ENCODE measurements around the gene COX7A2L.
"Not testable (repeated sequence)": the region's sequence is repeated elsewhere in the genome, so short reads cannot be mapped to it uniquely, and the experiment has no call there.

Gene COX7A2L

DNA sequence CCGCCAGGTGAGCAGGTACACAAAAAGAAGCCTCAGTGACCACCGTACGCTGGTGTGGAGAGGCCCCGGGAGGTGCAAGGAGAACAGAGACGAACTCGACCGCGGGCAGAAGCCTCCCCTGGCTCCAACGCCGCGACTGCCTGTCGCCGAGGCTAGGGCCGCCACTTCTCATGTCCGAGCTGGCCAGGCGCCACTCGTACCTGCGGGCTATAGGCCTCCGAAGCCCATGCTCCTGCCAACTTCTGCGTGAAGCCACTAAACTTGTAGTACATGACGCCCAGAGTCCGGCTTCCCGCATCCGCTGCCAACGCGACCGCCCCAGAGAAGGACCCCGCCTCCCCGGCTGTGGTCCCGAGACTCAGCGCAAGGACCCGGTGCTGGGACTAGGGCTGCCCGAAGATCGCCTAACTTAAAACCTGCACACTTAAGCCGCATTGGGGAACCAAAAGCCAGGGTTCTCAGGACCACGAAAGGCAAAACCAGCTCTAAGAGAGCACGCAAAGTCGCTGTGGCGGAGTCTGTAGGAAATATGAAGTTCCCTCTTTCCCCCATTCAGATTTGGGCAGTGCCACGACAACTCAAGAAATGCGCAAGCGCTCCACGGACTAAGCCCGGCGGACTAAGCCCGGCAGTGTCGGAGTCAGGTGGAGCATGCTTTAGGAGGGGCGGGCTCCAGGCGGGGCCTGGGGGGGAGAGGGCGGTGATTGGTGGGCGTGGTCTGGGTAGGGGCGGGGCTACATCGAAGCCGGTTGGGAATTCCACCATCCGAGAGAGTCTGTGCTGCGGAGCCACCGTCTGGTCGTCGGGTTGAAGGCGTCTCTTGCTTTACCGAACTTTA, at the start of gene COX7A2L:
TSS of gene COX7A2L (minus strand) at position 328 of the 838 bp plus-strand sequence. CDS start at position 272, 56 bp downstream.
- DNase-seq (ENCODE audit: low spot score): peak; percentile 83

- no peak for DNase-seq (ENCODE audit: low spot score)
Observed at GRCh38 chr2:42408009-42408408, 47.0 kb upstream of the COX7A2L start.

- no peak for DNase-seq (ENCODE audit: low spot score)
Observed at GRCh38 chr2:42407476-42407875, 46.5 kb upstream of the COX7A2L start.

DNA sequence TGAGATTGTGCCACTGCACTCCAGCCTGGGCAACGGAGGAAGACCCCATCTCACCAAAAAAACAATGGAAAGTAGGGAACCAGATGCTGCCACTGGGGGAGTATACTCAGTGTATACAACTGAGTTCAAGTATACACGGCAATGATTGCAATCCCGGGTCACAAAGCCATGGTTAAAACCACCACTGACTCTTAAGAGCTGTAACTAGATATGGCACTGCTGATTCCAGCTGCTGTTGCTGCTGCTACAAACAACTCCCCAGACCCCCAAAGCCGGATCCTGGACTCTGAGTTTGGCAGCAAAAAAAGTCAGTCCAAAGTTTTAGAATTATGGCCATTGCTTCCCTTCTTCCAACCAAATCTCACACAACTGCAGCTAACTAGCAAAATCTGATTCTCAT, 43.7 kb upstream of the COX7A2L start:
- DNase-seq (ENCODE audit: low spot score): no peak

DNA sequence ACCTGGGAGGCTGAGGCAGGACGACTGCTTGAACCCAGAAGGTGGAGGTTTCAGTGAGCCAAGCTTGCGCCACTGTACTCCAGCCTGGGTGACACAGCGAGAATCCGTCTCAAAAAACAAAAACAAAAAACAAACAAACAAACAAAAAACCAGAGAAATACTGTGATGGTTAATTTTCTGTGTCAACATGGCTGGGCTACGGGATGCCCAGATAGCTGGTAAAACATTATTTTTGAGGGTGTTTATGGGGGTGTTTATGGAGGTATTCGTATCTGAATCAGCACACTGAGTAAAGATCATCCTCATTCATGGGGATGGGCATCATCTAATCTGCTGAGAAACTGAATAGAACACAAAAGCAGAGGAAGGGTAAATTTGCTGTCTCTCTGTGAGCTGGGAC, 40.8 kb upstream of the COX7A2L start:
- DNase-seq (ENCODE audit: low spot score): no peak

DNA sequence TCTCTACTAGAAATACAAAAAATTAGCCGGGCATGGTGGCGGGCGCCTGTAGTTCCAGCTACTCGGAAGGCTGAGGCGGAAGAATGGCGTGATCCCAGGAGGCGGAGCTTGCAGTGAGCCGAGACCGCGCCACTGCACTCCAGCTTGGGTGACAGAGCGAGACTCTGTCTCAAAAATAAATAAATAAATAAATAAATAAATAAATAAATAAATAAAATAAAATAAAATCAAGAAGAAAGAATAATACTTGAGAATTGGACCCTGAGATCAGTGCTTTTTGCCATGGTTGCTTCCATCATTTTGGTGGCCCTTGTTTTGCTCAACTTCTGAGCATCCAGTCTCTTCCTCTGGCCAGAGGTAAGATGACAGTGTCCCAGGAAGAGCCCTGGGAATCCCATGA, 37.0 kb upstream of the COX7A2L start:
- not testable (repeated sequence) for DNase-seq (ENCODE audit: low spot score)

DNA sequence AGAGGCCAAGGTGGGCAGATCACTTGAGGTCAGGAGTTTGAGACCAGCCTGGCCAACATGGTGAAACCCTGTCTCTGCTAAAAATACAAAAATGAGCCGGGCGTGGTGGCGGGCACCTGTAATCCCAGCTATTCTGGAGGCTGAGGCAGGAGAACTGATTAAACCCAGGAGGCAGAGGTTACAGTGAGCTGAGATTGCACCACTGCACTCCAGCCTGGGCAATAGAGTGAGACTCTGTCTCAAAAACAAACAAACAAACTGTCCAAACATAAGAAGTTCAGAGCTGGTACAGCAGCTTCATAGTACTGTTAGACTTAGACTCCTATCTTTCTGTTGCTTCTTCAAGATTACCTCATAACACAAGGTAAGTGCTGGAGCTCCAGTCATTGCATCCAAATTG, 32.3 kb upstream of the COX7A2L start:
- DNase-seq (ENCODE audit: low spot score): not testable (repeated sequence)

DNA sequence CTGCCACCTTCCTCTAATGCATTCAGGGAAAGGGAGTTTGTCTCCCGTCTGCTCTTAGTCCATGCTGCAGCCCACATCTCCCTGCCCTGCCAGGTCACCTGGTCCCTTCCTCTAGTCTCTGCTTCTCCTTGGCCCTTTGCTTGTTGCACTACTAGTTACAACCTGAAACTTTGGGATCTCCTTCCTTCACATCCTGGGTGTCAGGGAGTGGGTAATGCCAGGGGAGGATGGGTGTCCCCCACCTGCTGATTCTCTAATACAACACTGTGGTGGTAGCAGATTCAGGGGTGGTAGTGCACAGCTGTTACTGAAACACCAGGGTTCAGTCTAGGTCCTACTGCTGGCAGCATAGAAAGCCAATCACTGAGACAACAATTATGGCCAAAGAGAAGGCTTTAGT, 31.2 kb upstream of the COX7A2L start:
- no peak for DNase-seq (ENCODE audit: low spot score)

- DNase-seq (ENCODE audit: low spot score): no peak
Observed at GRCh38 chr2:42390401-42390969, 29.5 kb upstream of the COX7A2L start.

DNA sequence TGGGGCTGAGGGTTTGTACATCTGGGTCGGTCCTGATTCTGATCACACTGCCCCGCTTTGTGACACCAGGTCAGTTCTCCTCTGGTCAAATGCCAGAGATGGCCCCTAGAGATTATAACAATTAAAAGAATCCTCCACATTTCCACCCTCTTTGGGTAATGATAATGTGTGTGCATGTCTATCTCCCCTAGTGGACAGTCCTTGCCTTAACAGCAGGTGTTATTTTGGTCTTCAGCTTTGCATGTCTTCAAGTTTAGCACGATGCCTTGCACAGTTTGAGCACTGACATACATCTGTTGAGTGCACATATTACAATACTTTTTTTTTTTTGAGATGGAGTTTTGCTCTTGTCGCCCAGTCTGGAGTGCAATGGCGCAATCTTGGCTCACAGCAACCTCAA, 25.7 kb upstream of the COX7A2L start:
- DNase-seq (ENCODE audit: low spot score): no peak

DNA sequence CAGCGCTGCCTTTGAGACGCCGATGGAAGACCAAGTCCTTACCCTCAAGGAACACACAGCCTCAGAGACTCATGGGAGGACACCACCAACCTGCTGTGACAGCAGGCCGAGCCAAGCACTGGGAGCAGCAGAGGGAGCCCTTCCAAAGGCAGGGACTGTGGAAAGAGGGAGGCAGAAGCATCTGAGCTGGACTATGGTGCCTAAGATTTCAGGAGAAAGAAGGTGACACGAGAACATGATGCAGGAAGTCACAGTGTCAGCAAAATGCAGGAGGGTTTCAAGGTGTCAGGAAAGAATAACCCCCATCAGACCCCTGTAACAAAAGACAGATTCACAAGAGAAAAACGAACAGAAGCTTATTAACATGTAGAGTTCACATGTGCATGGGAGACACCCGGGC, 24.2 kb upstream of the COX7A2L start:
- peak; percentile 28 for DNase-seq (ENCODE audit: low spot score)

DNA sequence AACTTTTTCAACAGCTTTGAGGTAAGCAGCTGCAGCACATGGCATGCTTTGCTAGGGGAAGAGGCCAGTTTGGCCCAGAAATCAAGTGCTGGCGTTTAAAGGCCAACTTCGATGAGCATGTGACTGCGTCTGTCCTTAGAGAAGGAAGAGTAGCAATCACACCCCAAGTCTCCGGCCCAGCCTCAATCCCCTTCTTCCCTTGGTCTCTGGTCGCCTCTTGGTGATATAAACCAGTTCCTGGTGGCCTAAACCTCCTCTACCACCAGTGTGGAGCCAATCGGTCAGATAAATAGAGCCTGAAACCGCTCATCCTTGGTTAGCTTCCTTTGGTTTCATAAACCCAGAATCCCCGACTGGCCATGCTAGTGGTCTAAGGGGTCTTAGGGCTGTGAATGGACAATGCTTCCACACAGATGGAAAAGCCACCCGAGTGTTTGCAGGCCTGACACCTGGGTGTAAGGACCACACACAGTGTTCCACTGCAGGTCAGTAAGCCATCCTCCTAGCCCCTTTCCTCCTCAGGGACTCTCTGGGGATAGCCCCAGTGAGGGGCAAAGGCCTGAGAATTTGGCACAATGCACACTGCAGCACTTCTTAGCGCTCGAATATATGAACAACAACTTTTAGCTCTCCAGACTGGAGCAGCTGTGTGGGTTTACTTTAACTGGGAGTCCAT, 23.0 kb upstream of the COX7A2L start:
- no peak for DNase-seq (ENCODE audit: low spot score)

DNA sequence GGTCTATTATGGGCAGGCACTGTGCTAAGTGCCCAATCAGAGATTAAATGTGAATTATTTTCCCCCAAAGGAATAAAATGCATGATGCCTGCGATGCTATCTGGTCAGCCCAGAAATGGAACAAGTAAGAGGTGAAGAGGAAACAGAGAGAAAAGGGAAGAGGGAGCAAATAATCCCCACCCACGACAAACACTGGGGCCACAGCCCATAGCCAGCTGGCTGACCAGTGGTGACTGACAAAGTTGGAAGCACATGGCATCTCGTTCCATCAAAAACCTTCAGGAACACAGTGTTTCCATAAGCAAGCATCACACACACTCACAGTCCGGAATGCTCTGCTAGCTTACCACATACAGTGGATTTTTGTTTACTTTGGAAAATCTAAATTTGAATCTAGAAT, 21.1 kb upstream of the COX7A2L start:
- DNase-seq (ENCODE audit: low spot score): no peak

- DNase-seq (ENCODE audit: low spot score): not testable (repeated sequence)
Observed at GRCh38 chr2:42380026-42380425, 19.0 kb upstream of the COX7A2L start.

DNA sequence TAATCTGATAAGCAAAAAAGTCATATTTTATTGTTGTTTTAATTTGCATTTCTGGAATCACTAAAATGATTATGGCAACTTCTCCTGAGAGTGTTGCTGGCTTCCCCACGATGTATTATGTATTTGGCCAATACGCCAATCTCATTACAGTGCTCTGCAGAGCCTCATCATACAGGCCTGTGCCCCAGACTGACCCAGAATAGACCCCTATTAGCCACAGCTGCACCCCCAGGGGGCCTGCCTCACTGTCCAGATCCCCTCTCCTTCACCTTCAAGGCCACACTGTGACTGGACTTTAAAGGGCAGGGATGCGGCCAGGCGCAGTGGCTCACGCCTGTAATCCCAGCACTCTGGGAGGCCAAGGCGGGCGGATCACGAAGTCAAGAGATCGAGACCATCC, 17.4 kb upstream of the COX7A2L start:
- no peak for DNase-seq (ENCODE audit: low spot score)

DNA sequence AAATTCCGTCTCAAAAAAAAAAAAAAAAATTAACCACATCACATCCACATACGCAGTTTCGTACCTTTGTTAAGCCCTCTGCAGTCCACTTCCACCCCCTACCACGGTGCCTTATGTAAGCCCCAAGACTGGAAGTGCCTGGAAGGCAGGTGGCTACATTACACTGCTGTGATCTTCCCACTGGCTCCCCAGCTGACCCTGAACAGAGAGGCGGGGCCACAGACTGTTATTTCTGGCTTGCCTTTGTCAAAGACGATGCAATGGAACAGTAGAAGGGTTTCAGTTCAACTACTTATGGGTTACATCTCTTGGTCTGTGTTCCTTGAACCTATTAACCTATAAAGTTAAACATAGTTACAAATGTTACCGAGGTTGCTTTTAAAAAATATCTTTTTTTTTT, 15.7 kb upstream of the COX7A2L start:
- no peak for DNase-seq (ENCODE audit: low spot score)

DNA sequence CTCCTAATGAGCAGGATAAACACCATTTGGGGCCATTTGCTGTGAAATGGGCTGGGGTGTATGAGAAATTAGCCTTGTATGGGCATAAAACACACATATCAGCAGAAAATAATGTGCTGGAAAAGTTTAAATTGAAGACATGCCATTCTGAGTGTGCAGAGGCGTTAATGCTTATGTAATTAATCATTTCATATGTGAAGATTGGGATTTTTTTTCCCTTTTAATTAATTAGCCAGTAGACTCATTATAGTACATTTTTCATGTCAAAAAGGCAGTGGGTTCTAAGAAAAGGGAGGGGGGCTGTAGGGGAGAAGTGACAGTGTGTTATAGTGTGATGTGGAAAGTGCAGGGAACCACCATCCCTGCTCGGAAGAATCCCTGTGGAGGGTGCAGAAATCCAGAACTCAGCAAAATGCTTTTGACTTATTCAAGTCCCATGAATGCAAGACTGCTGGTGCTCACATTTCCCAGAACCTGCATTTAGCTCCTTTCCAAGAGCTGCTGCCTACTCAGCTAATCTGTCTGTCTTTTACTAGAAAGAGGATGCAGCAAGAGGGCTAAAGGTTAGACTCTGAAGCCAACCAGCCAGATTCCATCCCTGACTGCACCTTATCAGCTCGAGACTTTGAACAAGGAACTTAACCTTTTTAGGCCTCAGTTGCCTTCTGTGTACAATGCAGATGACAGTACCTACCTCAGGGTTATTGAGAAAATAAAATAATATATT, 11.6 kb upstream of the COX7A2L start:
- DNase-seq (ENCODE audit: low spot score): no peak

DNA sequence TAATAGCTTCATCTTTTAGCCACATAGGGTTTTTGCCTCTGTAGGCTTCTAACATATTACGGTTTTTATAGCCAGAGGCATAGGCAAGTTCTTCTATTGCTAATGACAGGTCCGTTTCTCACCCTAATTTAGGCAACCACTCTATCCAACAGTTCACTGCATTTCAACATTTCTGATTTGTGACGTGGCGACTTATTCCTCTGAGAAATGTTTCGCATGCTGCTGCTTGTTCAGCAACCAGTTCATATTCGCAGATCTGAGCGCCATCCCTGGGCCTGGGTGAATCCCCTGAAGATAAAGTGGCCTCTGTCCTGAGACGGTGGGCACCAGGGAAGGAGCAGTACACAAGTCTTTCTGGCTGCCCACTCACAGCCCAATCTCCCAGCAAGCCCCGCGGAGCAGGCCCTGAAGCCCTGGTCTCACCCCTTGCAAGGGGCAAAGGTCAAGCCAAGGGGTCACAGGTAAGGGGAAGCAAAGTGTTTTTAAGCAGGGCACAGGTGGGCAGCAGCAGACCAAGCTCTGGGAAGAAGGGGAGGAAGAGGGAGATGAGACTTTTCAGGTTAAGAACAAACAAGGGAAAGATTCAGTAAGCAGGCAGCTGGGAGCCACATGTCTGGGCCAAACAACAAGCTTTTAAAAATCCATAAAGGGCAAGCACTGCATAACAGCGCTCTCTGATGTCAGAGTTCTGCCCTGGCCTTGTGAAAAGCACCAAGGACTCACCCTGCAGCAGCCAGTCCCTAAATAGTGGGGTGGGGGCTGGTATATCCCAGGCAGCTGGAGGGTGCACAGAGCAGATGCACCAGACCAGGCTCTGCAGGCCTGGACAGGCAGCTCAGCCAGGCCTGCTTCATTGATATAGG, 10.8 kb upstream of the COX7A2L start:
- DNase-seq (ENCODE audit: low spot score): no peak

DNA sequence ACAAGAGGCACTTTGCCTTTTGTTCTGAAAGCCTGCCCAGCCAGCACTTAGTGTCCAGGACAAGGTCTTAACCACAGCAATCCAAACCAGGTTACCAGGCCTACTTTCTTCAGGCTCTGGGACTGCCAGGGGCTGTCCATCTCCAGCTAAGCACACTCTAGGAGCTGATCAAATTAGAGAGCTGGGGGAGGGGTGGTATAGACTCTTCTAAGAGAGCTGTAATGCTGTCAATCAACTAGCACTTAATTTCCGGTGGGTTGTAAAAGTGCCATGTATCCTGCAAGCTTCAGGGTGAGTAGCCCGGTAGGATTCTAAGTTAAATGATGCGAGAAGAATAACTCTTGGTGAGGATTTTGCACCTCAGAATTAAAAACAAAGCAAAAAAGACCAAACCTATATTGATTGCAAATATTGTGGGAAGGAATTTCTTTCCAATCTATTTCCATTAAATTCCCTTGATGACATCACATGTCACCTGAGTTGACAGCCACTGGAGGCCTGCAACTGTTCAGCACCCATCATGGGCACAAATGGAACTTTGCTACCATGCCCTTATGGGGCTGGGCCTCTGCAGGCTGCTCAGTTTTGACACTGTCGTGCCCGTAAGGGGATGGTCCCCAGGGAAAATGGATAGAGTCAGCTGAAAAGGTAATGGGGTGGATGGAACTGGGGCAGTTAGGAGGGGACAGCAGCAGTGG, 8.7 kb upstream of the COX7A2L start:
- DNase-seq (ENCODE audit: low spot score): no peak

- no peak for DNase-seq (ENCODE audit: low spot score)
Observed at GRCh38 chr2:42368817-42369531, 8.0 kb upstream of the COX7A2L start.

Data from HuH-7.5 (cell line).